Stimulated activated CD8-positive, alpha-beta memory T cell treated with anti-CD3 and anti-CD28 coated beads, Interleukin-7, amount 100 ng/mL, for 4 hours (primary cell): ENCODE data around the gene SLC29A2.
A peak's percentile ranks its signal among the peaks of the same experiment; 100 is the strongest.

ENCODE experiments used
- DNase-seq, 2 donors: peaks; one replicate each; pipeline ENCODE4 v3.0.0-alpha.2; 2020; ENCODE audit warnings: low read depth in 2 of 2

Gene SLC29A2, protein sequence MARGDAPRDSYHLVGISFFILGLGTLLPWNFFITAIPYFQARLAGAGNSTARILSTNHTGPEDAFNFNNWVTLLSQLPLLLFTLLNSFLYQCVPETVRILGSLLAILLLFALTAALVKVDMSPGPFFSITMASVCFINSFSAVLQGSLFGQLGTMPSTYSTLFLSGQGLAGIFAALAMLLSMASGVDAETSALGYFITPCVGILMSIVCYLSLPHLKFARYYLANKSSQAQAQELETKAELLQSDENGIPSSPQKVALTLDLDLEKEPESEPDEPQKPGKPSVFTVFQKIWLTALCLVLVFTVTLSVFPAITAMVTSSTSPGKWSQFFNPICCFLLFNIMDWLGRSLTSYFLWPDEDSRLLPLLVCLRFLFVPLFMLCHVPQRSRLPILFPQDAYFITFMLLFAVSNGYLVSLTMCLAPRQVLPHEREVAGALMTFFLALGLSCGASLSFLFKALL

DNA sequence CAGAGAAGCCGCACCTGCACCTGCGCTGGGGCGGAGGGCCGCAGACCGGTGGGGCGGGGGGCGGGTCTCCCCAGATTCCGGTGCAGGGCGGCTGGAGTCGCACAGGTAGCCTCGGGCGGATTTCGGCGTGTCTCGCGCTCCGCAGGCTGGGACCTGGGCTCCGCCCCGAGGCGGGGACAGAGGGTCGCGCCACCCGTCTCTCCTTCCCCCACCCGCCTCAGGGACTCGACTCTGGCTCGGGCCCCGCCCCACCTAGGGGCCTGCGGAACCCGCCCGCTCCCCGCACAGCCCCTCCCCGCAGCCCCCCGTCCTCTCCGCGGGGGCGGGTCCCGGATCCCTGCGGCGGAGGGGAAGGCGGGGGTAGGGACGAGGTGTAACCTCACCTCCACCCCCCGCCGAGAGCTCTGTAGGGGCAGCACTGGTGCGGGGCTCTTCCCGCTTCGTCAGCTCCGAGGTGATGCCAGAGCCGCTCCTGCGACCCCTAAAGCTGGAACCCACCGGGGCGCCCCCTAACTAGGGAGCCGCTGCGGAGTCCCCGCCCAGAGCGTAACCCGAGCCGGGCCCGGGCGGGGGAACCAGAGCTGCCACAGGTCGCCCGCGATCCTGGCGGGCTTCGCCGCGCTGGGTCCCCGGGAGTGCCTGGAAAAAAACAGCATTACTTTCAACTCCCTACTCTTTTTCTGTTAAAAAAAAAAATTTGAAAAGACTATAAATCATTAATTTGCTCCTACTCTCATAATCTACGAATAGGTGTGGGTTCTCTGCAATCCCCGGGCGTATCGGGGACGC is at the start of gene SLC29A2:
Gene SLC29A2 (minus strand): TSS at position 134 of the 789 bp plus-strand sequence. CDS start 169 bp downstream, outside the sequence.
- DNase-seq = peak; percentile 57 to 82

DNA sequence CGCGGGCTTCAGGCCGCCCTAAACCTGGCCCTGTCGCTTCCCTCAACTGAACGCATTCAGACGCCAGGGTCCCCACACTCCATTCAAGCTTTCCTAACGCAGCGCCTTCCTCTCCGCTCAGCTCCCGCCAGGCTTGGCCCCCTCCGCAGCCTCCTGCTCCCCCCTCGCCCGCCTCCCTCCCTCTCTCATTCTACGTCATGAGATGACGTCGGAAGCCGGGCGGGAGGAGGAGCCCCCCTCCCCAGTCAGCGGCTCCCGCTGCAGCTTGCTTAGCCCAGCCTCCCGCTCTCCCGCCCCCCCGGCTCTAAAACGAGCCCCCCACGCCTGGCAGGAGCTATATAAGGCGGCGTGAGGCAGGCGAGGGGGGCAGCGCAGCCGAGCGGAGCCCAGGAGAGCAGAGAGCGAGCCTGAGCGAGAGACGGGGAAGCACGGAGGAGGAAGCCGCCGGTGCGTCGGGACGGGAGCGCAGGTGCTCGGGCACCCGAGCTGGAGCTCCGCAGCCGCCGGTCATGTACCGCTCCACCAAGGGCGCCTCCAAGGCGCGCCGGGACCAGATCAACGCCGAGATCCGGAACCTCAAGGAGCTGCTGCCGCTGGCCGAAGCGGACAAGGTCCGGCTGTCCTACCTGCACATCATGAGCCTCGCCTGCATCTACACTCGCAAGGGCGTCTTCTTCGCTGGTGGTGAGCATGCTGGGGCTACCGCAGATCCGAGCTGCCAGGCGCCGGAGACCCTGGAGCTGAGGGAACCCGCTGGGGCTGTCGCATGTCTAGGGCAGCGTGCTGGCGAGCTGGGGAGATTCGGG is 49.3 kb upstream of the SLC29A2 start, which contains the start of gene NPAS4:
Gene NPAS4 (plus strand): TSS at position 365 of the 806 bp plus-strand sequence. CDS start 145 bp downstream, at position 510.
- no peak for DNase-seq

DNA sequence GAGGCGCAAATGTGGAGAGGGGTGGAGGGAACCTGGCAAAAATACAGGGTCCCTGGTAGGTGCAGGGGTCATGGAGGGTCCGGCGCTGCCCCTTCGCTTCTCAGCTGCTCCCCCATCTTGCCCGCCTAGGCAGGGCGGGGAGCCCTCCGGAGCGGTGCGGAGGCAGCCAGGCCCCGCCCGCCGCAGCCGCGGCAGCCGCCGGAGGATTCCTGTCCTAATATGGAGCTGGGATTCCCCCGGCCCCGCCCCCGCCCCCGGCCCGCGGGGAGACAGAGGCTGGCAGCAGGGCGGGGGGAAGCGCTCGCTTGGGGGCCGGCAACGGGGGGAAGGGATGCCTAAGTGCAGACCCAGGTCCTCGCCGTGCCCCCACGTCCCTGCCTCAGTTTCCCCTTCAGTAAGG is 48.3 kb upstream of the SLC29A2 start:
- DNase-seq = no peak

DNA sequence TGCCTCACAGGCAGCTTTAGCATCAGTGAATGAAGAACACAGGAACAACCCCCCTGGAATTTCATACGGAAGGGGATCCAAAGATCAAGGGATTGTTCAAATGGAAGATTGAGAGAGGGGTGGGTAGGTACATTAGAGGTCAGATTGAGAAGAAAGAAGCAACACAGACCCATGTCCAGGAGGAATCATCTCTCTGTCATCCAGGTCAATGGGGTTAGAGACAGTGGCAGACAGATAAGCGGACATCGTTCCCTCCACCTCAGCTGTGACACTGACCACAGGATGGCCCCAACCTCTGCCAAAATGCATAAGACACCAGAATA is 47.4 kb upstream of the SLC29A2 start:
- DNase-seq = no peak

DNA sequence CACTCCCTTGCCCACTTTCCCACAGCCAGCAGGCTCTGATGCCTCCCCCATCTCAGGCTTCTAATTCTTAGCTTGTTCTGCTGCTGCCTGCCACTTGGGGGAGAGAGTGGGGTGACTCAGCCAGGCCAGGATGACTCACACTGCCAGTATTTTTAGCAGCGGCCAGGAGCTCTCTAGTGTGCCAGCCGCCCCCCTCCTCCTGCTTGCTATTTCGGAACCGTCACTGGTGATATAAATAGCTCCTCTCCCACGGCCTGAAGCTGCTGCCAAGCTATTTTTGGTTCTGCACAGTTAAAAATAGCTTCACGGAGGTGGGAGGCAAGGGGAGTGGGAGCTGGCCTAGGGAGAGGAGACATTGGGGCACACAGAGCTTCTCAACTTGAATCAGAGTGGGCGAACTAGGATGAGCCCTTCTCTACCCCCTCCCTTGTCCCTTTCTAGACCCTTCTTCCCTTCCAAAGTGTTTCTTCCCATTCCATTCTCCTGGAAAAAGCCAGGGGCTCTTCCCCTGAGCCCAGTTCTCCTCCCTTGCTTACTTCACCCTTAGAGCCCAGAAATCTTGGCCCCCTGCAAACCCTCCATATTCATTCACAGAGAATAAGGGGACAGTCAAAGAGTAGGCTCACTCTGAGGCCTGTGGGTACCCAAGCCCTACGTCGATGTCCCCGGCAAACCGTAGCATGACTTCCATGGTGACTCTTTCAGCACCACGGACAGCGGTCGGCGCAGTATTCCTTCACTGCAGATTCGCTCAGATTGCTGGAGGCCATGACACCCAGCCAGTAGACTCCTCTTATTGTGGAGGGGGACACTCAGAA is 46.8 kb upstream of the SLC29A2 start:
- DNase-seq = peak; percentile 48 to 53

DNA sequence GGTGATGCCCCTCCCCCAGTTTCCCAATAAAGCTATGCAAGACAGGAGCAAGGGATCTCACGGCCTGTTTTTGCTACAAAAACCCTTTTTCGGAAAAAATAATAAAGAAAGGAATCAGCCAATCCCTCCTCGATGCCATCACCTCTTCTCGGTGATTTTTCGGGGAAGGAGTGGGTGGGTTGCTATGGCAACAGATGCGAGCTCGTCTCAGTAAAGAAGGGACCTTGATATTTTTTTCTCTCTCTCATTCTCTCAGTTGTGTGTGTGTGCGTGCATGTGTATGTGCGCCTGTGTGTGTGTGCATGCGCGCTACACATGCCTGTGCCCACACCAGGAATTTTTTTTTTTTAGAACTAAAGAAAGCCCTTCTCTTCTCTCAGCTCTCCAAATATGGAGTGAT is 45.4 kb upstream of the SLC29A2 start:
- DNase-seq = no peak

DNA sequence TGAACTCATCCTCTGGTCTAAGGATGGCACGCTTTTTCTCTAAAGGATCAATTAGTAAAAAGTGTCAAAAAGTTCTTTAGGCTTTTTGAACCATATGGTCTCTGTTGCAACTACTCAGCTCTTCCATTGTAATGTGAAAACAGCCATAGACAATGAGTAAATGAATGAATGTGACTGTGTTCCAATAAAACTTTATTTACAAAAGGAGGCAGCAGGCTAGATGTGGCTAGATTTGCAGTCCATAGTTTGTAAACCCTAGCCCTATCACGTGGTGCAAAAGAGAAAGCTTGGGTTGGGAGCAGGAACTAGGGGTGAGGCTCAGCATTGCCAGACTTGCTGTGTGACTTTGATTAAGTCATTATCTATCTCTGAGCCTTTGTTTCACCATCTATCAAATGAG is 43.9 kb upstream of the SLC29A2 start:
- DNase-seq = no peak

DNA sequence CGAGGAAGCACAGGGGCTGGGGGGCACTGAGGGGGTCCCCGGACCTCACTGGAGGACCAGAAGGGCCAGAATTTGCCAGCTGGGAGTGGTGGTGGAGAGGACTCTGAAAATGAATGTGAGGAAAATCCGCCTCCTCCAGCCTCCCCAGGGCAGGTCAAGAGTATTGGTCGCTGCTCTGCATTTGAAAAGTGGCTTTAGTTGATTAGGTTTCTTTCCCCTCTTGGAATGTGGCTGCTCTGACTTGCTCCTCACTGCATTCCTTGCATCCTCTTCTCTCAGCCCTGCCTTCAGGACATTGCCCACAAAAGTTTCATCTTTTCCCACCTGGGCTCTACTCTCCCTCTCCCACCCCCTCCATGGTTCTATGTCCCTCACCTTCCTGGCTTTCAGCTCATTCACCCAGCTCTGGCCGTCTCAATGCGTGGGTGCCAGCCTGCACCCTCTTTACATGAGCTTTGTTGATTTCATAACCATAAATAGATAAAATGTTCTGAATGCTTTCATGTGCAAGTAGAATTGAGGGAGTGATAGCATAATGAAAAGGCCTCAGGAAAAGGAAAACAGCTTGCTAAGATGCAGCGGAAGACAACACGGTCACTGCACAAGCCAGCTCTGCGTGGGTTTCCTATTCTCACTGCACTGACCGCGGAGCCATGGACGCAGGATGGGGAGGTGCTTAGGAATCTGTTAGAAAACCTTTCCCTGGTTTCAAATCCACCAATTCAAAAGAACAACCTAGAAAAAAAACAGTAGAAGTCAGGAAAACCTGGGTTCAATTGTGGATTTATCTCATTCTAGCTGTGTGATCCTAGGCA is 42.8 kb upstream of the SLC29A2 start:
- DNase-seq = no peak

DNA sequence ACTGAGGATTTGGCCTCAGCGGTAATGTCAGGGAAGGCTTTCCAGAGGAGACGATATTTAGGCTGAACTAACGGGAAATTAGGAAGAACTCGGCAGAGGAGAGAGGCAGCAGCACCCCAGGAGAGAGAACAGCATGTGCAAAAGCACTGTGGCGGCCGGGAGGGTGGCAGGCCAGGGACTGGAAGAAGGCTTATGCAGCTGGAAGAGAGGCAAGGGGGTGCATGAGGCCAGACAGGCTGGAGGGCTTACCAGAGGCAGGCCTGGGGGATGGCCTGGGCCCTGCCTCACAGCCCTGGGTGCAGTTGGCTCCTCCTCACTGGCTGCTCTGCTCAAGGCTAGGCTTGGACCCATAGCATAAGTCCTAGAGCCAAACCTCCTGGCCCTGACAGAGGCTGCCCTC is 41.6 kb upstream of the SLC29A2 start:
- DNase-seq = no peak

DNA sequence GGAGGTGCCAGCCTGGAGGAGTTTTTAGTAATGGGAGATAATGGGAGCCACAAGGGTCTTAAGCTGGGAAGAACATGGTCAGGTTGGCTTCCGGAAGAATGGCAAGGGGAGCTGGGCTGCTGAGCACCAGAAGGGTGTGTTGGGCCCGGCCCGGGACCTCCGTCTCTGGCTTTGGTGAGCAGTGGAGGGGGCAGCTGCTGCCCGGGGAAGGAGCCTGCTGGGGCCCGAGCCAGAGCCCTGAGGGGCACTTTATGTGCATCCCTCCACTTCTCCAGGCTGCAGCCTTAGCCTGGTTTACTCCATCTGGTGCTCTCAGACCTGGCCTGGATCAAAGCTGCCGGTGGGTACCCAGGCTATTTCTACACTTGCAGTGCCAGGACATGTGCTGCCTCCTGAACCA is 40.5 kb upstream of the SLC29A2 start:
- DNase-seq = no peak

DNA sequence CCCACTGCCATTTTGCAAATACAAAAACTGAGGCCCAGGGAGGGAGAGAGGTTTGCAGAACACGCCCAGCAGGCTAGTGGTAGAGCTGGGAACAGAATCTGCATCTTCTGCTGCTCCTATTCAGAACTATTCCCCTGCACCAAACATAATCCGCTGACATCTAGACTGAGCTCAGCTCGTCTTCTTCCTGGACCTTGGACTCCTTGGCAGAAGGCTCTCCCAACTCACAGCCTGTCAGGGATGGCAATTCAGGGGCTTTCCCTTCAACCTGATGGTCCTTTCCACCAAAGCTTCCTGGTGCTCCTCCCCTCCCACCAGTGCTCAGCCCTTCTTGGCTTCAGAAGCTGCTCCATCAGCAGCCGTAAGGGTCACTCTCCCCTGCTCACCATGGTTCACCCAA is 39.8 kb upstream of the SLC29A2 start:
- no peak for DNase-seq

DNA sequence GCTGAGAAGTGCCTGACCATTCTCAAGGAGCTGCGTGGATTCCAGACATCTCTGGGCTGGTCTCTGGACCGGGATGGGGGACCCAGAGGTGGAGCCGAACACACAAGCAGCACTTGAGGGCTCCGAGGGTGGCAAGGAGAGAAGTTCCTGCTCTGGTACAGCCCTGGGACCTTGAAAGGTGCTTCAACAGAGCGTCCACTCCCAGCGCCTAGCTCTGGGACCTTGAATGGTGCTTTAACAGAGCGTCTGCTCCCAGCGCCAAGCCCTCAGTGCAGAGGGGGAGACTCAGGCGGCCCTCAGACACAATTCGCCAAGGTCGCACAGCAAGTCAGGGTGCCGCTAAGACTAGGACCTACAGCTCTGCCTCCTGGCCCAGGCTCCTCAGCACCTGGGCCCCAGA is 38.6 kb upstream of the SLC29A2 start:
- DNase-seq = no peak

DNA sequence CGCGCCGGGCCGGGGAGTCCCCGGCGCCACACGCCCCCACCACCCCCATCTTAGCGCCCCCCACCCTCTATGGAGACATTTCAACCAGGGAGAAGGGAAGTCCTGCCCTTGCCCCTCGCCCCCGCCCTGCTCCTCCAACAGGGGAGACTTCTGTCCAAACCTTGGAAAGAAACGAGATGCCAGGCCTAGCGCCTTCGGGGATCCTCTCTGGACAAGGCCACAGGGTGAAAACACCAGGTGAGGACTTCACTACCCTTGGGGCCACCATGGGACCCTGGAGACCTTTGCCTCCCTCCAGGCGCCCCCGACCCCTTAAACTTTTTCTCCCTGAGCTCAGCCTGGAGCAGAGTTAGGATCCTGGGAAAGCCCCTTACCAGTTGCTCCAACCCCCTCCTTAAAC is 37.7 kb upstream of the SLC29A2 start:
- no peak for DNase-seq

DNA sequence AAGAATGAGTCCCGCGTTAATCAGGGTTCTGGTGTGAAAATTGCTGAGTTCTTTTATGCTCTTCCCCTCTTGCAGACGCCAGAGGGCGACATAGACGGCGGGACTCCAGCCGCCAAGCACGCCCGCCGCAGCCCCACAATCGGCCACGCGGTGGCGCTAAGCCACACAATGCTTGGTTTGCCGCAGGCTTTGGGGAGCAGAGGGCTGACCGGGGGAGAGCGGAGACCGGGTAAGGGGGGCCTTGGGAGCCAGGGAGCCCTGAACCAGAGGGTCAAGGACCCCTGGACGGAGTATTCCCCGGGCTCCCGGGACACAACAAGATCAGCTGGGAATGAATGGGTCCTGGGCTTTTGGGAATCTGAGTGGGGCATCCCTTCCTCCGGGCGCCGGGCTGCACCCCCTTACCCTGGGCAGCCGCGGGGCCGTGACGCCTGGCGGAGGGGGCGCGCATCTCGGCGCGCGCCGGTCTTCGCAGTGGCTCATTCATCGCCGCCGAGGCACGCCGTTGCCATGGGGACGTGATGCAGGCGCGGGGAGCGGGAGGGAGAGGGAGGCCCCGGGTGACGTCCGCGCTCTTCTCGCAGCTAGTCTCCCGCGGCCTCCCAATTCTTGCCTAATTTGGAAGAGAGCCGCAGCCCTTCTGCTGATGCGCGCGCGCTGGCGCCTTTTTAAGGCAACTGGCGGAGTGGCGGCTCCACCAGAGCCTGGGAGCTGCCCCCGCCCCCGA is 37.1 kb upstream of the SLC29A2 start:
- peak; percentile 73 to 76 for DNase-seq

DNA sequence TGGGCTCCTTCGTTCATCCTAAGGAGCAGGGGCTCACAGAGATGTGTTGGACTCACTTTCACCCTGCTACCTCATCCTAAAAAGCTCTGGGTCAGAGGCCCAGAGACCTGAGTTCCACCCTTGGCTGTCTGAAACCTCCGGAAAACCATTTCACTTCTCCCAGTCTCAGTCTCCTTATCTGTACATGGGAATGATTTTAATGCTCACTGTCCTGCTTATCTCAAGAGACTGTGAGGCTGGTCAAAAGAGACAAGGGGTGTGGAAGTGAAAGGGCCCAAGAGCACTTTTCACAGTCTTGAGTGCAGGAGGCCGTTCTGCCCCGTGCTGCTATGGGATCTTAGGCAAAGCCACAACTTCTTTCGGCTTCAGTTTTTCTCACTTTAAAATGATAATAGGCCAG is 36.1 kb upstream of the SLC29A2 start:
- DNase-seq = no peak

DNA sequence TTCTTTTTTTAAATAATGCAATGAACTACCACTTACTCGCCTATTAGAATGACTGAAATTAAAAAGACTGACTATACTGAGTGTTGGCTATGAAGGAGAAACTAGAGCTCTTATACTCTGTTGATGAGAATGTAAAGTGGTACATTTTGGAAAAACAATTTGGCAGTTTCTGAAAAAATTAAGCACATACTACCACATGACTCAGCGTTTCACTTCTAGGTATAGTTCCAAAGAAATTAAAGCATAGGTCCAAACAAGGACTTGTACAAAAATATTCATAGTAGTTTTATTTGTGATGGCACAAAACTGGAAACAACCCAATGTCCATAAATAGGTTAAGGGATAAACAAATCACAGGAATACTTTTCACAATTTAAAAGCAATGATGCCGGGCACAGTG is 22.4 kb upstream of the SLC29A2 start:
- no peak for DNase-seq

DNA sequence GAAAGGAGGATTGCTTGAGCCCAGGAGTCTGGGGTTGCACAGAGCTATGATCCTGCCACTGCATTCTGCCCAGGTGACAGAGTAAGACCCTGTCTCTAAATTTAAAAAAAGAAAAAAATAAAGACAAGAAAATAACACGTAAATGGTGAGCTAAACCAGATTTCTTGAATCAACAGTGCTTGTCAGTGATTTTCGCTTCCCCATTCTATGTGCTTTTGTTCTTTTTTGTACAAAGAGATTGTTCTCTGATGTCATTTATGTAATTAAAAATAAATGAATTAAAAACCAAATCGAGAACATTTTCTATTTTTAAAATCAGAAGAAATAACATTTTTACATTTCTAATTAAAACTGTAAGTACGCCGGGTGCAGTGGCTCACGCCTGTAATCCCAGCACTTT is 19.8 kb upstream of the SLC29A2 start:
- DNase-seq = no peak

DNA sequence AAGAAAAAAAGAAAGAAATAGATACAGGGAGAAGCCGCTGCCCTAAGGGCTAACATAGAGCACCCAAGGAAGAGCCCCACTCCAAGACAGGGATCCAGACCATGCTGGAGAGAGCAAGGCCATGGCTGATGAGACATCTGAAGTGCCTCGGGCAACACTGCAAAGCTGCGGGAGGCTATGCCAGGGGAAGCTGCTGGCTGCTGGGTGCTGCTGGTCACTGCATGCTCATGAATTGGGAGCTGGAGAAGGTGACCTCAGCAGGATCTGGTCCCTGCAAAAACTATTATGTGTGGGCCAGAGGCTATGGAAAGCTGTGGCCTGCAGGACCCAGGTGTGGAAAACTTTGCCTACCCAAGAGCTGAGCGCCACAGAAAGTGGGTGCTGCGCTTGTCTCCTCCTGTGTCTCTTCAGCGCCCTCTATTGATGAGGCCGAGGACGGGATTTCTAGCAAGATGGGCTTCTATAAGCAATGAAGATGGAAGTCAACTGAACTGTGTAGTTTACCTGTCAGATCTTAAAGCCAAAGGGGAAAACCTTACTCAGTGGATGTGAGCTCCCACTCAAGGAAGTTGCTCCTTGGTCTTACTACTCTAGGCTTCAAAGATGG is 17.3 kb upstream of the SLC29A2 start:
- peak; percentile 36 to 68 for DNase-seq
